Central memory CD4-positive, alpha-beta T cell (primary cell): ENCODE results near the gene OR9A2.

ENCODE experiments used
- DNase-seq: peaks from one replicate; pipeline ENCODE4 v3.0.0; 2022
- total RNA-seq, 3 experiments: gene quantifications; one replicate each; lab custom pipeline; 2026; lab: John Stamatoyannopoulos, UW

Gene OR9A2
- 0 reads per million in 3 experiments for total RNA-seq

- no peak for DNase-seq
These were observed at the start of gene OR9A2 for GRCh38 chr7:143027032-143027431. TSS of gene OR9A2 (minus strand) at chr7:143027132. CDS start at chr7:143027132, 0 bp downstream.

- no peak for DNase-seq
These were observed 47.2 kb upstream of the OR9A2 start for GRCh38 chr7:143074141-143074540.

- no peak for DNase-seq
These were observed 46.6 kb upstream of the OR9A2 start for GRCh38 chr7:143073556-143073955.

- no peak for DNase-seq
These were observed 43.1 kb upstream of the OR9A2 start for GRCh38 chr7:143069912-143070500.

- DNase-seq, result no peak
These were observed 41.5 kb upstream of the OR9A2 start for GRCh38 chr7:143068446-143068845.

GRCh38 chr7:143063741-143064140 lies 36.8 kb upstream of the OR9A2 start:
- DNase-seq, result no peak

GRCh38 chr7:143055754-143056153 lies 28.8 kb upstream of the OR9A2 start:
- no peak for DNase-seq

- DNase-seq, result no peak
These were observed 27.7 kb upstream of the OR9A2 start for GRCh38 chr7:143054621-143055020.

- no peak for DNase-seq
These were observed 25.1 kb upstream of the OR9A2 start, which contains the start of gene OR6V1 for GRCh38 chr7:143052041-143052440. TSS of gene OR6V1 (plus strand) at chr7:143052341. CDS start at chr7:143052341, 0 bp downstream.

- no peak for DNase-seq
These were observed 24.0 kb upstream of the OR9A2 start for GRCh38 chr7:143050931-143051330.

GRCh38 chr7:143049362-143049761 lies 22.4 kb upstream of the OR9A2 start:
- DNase-seq, result no peak

- DNase-seq, result no peak
These were observed 21.9 kb upstream of the OR9A2 start for GRCh38 chr7:143048827-143049226.

GRCh38 chr7:143047326-143047725 lies 20.4 kb upstream of the OR9A2 start:
- DNase-seq, result no peak

- DNase-seq, result no peak
These were observed 19.5 kb upstream of the OR9A2 start for GRCh38 chr7:143046426-143046851.

GRCh38 chr7:143043391-143043790 lies 16.5 kb upstream of the OR9A2 start:
- DNase-seq, result no peak

- DNase-seq, result no peak
These were observed 15.9 kb upstream of the OR9A2 start for GRCh38 chr7:143042790-143043271.

- no peak for DNase-seq
These were observed 15.3 kb upstream of the OR9A2 start for GRCh38 chr7:143042159-143042789.

- no peak for DNase-seq
These were observed 14.4 kb upstream of the OR9A2 start for GRCh38 chr7:143041346-143041745.

- no peak for DNase-seq
These were observed 13.3 kb upstream of the OR9A2 start for GRCh38 chr7:143040209-143040715.

GRCh38 chr7:143038635-143039034 lies 11.7 kb upstream of the OR9A2 start:
- DNase-seq, result no peak

- no peak for DNase-seq
These were observed 751 bp upstream of the OR9A2 start for GRCh38 chr7:143027683-143028082.

GRCh38 chr7:143025371-143025770 lies 1.6 kb downstream of the OR9A2 start:
- no peak for DNase-seq

- no peak for DNase-seq
These were observed 3.9 kb downstream of the OR9A2 start for GRCh38 chr7:143023047-143023446.

GRCh38 chr7:143018931-143019330 lies 8.0 kb downstream of the OR9A2 start:
- DNase-seq, result no peak
